ENCODE results near the gene OR51B4. TPM values are rescaled to one million over a fixed set of nuclear protein-coding genes. Genes with fewer than 3 reads are reported as not detected.

OR51B4 gene
- polyA plus RNA-seq, 1 donor (not counting 4 experiments of a cell fraction or from before 2014, with no cell fraction given), result not detected

DNA sequence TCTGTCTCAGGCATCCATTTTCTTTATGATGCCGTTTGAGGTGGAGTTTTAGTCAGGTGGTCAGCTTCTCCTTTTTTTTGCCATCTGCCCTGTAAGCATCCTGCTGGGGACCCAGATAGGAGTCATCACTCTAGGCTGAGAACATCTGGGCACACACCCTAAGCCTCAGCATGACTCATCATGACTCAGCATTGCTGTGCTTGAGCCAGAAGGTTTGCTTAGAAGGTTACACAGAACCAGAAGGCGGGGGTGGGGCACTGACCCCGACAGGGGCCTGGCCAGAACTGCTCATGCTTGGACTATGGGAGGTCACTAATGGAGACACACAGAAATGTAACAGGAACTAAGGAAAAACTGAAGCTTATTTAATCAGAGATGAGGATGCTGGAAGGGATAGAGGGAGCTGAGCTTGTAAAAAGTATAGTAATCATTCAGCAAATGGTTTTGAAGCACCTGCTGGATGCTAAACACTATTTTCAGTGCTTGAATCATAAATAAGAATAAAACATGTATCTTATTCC is 21.1 kb downstream of the OR51B4 start:
- Histone ChIP-seq H3K27ac (ENCODE audit: control insufficient read depth, insufficient read depth, low read length) (peak overlapping the region; percentile 10), H3K27me3 (ENCODE audit: control insufficient read depth, extremely low read depth, insufficient read depth, low read length) (no peaks in the 10 kb centered on the region), H2AFZ (ENCODE audit: control insufficient read depth, low read length) (no peak overlapping the region), H3K36me3 (ENCODE audit: control insufficient read depth in 2 of 2, extremely low read depth in 1 of 2, insufficient read depth in 2 of 2, low read length in 2 of 2) (no peaks in the 10 kb centered on the region), H3K9me3 (ENCODE audit: control insufficient read depth, low read depth, low read length) (no peaks in the 10 kb centered on the region), H3K4me2 (ENCODE audit: control insufficient read depth, extremely low read depth, insufficient read depth, low read depth, low read length) (peak overlapping the region; percentile 61), H3K79me2 (ENCODE audit: control insufficient read depth, insufficient read depth, low read length) (no peaks in the 10 kb centered on the region), H3K9me1 (ENCODE audit: control insufficient read depth, extremely low read depth, insufficient read depth, low read length) (peaks cover 2% of the 10 kb centered on the region), H4K20me1 (ENCODE audit: control insufficient read depth, extremely low read depth, insufficient read depth, low read length) (no peaks in the 10 kb centered on the region), H3K4me3 (ENCODE audit: control insufficient read depth in 2 of 3, extremely low read depth in 1 of 3, insufficient read depth in 2 of 3, low read depth in 1 of 3, low read length in 3 of 3) (no peak overlapping the region), H3K4me1 (ENCODE audit: control insufficient read depth, extremely low read depth, insufficient read depth, low read length) (peaks cover 16% of the 10 kb centered on the region), H3K9ac (ENCODE audit: control insufficient read depth, extremely low read depth, insufficient read depth, low read length) (no peak overlapping the region)
- no peak for TF ChIP-seq EZH2 (IDR thresholded peaks at IDR 0.05; ENCODE audit: low read length)
- TF ChIP-seq, protein P1, sequence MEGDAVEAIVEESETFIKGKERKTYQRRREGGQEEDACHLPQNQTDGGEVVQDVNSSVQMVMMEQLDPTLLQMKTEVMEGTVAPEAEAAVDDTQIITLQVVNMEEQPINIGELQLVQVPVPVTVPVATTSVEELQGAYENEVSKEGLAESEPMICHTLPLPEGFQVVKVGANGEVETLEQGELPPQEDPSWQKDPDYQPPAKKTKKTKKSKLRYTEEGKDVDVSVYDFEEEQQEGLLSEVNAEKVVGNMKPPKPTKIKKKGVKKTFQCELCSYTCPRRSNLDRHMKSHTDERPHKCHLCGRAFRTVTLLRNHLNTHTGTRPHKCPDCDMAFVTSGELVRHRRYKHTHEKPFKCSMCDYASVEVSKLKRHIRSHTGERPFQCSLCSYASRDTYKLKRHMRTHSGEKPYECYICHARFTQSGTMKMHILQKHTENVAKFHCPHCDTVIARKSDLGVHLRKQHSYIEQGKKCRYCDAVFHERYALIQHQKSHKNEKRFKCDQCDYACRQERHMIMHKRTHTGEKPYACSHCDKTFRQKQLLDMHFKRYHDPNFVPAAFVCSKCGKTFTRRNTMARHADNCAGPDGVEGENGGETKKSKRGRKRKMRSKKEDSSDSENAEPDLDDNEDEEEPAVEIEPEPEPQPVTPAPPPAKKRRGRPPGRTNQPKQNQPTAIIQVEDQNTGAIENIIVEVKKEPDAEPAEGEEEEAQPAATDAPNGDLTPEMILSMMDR (optimal IDR thresholded peaks at IDR 0.05 in 1 of 3, IDR thresholded peaks at IDR 0.05 in 1 of 3, conservative IDR thresholded peaks at IDR 0.05 in 1 of 3; ENCODE audit: extremely low read depth in 1 of 3, insufficient read depth in 2 of 3, low read length in 3 of 3), result no peak
- dilution Hi-C loops (cut with MboI; ENCODE audit: extremely low pct_ligation_motif_present, low sequenced_read_pairs), result no loop called here
- peak; percentile 78 for FAIRE-seq
- DNase-seq (ENCODE audit: low read depth, low spot score), result peak; percentile 94

DNA sequence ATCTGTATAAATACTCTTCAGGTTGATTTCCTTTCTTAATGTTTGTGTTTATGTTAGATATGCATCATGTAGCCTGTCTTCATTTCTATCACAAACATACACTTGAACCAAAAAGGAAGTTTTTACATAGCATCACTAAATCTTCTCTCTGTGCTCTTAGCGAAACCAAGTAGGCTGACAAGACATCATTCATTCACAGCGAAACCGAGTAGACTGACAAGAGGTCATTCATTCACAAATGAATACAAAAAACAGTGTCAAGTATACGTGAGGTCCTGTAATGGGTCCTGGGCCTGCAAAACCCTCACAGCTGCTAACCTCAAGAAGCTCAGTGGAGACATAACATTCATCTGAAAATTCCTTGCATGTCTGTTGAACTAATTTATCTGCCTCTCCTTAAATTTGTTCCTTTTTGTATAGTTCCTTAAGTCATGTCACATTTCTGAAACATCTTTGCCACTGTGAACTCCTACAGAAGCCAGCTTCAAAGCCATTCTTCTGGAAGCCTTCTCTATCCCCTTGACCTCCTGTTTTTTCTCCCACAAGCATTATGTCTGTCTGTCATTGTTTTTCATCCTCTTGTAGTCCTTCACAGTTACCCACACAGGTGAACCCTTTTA is 22.2 kb downstream of the OR51B4 start:
- H3K4me2 ChIP-seq (ENCODE audit: control insufficient read depth, extremely low read depth, insufficient read depth, low read depth, low read length), result no peak overlapping the region

More for the DNA sequence above, 22.2 kb downstream of the OR51B4 start:
- Histone ChIP-seq H3K4me3 (ENCODE audit: control insufficient read depth in 2 of 3, extremely low read depth in 1 of 3, insufficient read depth in 2 of 3, low read depth in 1 of 3, low read length in 3 of 3) (no peak overlapping the region), H3K9me1 (ENCODE audit: control insufficient read depth, extremely low read depth, insufficient read depth, low read length) (peaks cover 2% of the 10 kb centered on the region), H3K27me3 (ENCODE audit: control insufficient read depth, extremely low read depth, insufficient read depth, low read length) (no peaks in the 10 kb centered on the region), H4K20me1 (ENCODE audit: control insufficient read depth, extremely low read depth, insufficient read depth, low read length) (no peaks in the 10 kb centered on the region), H3K27ac (ENCODE audit: control insufficient read depth, insufficient read depth, low read length) (peak overlapping the region; percentile 60), H2AFZ (ENCODE audit: control insufficient read depth, low read length) (peak overlapping the region; percentile 62), H3K79me2 (ENCODE audit: control insufficient read depth, insufficient read depth, low read length) (no peaks in the 10 kb centered on the region), H3K36me3 (ENCODE audit: control insufficient read depth in 2 of 2, extremely low read depth in 1 of 2, insufficient read depth in 2 of 2, low read length in 2 of 2) (no peaks in the 10 kb centered on the region), H3K9ac (ENCODE audit: control insufficient read depth, extremely low read depth, insufficient read depth, low read length) (no peak overlapping the region), H3K9me3 (ENCODE audit: control insufficient read depth, low read depth, low read length) (no peaks in the 10 kb centered on the region), H3K4me1 (ENCODE audit: control insufficient read depth, extremely low read depth, insufficient read depth, low read length) (peaks cover 13% of the 10 kb centered on the region)
- no peak for DNase-seq (ENCODE audit: low read depth, low spot score)
- dilution Hi-C loops (cut with MboI; ENCODE audit: extremely low pct_ligation_motif_present, low sequenced_read_pairs), result no loop called here
- FAIRE-seq, result no peak
- TF ChIP-seq, protein P1 (optimal IDR thresholded peaks at IDR 0.05 in 1 of 3, IDR thresholded peaks at IDR 0.05 in 1 of 3, conservative IDR thresholded peaks at IDR 0.05 in 1 of 3; ENCODE audit: extremely low read depth in 1 of 3, insufficient read depth in 2 of 3, low read length in 3 of 3), result no peak
- no peak for TF ChIP-seq EZH2 (IDR thresholded peaks at IDR 0.05; ENCODE audit: low read length)
